Mesenchymal stem cell (in vitro differentiated cells and primary cell): ENCODE measurements around the gene ADK.

ENCODE experiments used
- DNase-seq: peaks from one replicate; pipeline ENCODE4 v3.0.0-alpha.2; 2013
- H2AFZ ChIP-seq: one replicate; pipeline ENCODE4 v1.6.1; 2013; ENCODE audit warnings: low read depth, mild to moderate bottlenecking, control low read depth, inconsistent platforms, low read length, moderate library complexity
- H2AK5ac ChIP-seq: 2 replicates; pipeline ENCODE4 v1.6.1; 2013; ENCODE audit warnings: low read length, moderate library complexity, mild to moderate bottlenecking, inconsistent platforms; ENCODE audit not compliant: severe bottlenecking
- H2BK120ac ChIP-seq: one replicate; pipeline ENCODE4 v1.6.1; 2013; ENCODE audit warnings: low read depth, mild to moderate bottlenecking, inconsistent platforms, low read length, moderate library complexity
- H2BK12ac ChIP-seq, 2 experiments: one replicate each; pipeline ENCODE4 v1.6.1; 2013; ENCODE audit warnings: inconsistent platforms in 2 of 2, low read length in 2 of 2, mild to moderate bottlenecking in 2 of 2, moderate library complexity in 2 of 2, control low read depth in 1 of 2
- H2BK15ac ChIP-seq: one replicate; pipeline ENCODE4 v1.6.1; 2013; ENCODE audit warnings: mild to moderate bottlenecking, low read depth, inconsistent platforms; ENCODE audit not compliant: poor library complexity, severe bottlenecking
- H2BK5ac ChIP-seq: 2 replicates; pipeline ENCODE4 v1.6.1; 2013; ENCODE audit warnings: low read depth, mild to moderate bottlenecking, low read length, control low read depth, inconsistent platforms; ENCODE audit not compliant: poor library complexity, severe bottlenecking
- H3K14ac ChIP-seq, 2 experiments: one replicate each; pipeline ENCODE4 v1.6.1; 2013; ENCODE audit warnings: inconsistent platforms in 2 of 2, low read length in 2 of 2, control low read depth in 1 of 2, mild to moderate bottlenecking in 1 of 2, moderate library complexity in 1 of 2
- H3K18ac ChIP-seq, 2 experiments: one replicate each; pipeline ENCODE4 v1.6.1; 2013; ENCODE audit warnings: inconsistent platforms in 2 of 2, low read length in 2 of 2, control low read depth in 1 of 2, low read depth in 1 of 2, mild to moderate bottlenecking in 1 of 2
- H3K23ac ChIP-seq, 2 experiments: one replicate each; pipeline ENCODE4 v1.6.1; 2013; ENCODE audit warnings: inconsistent platforms in 2 of 2, low read length in 2 of 2, mild to moderate bottlenecking in 2 of 2, moderate library complexity in 2 of 2, control low read depth in 1 of 2
- H3K27ac ChIP-seq: 2 replicates; pipeline ENCODE4 v1.5.1; 2013; ENCODE audit warnings: mild to moderate bottlenecking, moderate library complexity, low read length, control low read depth, inconsistent platforms; ENCODE audit not compliant: poor library complexity, severe bottlenecking
- H3K27me3 ChIP-seq, 2 experiments: 2 replicates each; pipeline versions ENCODE4 v1.6.1 to v1.7.0; 2013; ENCODE audit warnings: low read length in 2 of 2, mild to moderate bottlenecking in 2 of 2, moderate library complexity in 2 of 2, control low read depth in 1 of 2, inconsistent platforms in 1 of 2; ENCODE audit not compliant: control insufficient read depth in 1 of 2, insufficient read depth in 1 of 2
- H3K36me3 ChIP-seq, 2 experiments: 2 replicates each; pipeline versions ENCODE4 v1.6.1 to v1.7.0; 2013; ENCODE audit warnings: low read length in 2 of 2, control low read depth in 1 of 2, inconsistent platforms in 1 of 2, low read depth in 1 of 2, mild to moderate bottlenecking in 1 of 2; ENCODE audit not compliant: insufficient read depth in 2 of 2, control insufficient read depth in 1 of 2
- H3K4ac ChIP-seq, 2 experiments: one replicate each; pipeline ENCODE4 v1.6.1; 2013; ENCODE audit warnings: inconsistent platforms in 2 of 2, low read length in 2 of 2, mild to moderate bottlenecking in 2 of 2, moderate library complexity in 2 of 2, control low read depth in 1 of 2, low read depth in 1 of 2
- H3K4me1 ChIP-seq: 2 replicates; pipeline ENCODE4 v1.6.1; 2013; ENCODE audit warnings: low read depth, low read length, control low read depth; ENCODE audit not compliant: control insufficient read depth, insufficient read depth
- H3K4me2 ChIP-seq: 2 replicates; pipeline ENCODE4 v1.6.1; 2013; ENCODE audit warnings: low read length, mild to moderate bottlenecking, inconsistent platforms; ENCODE audit not compliant: poor library complexity, severe bottlenecking
- H3K4me3 ChIP-seq, 2 experiments: 2 replicates each; pipeline versions ENCODE4 v1.5.1 to v1.7.0; 2013; ENCODE audit warnings: low read length in 2 of 2, mild to moderate bottlenecking in 2 of 2, control low read depth in 1 of 2, low read depth in 1 of 2; ENCODE audit not compliant: insufficient read depth in 1 of 2
- H3K79me1 ChIP-seq: replicated peaks from 2 replicates; pipeline ENCODE4 v1.6.1; 2013; ENCODE audit warnings: mild to moderate bottlenecking, control low read depth, low read length, inconsistent platforms; ENCODE audit not compliant: poor library complexity, severe bottlenecking
- H3K9ac ChIP-seq: 2 replicates; pipeline ENCODE4 v1.7.0; 2013; ENCODE audit warnings: mild to moderate bottlenecking, low read length, moderate library complexity
- H3K9me3 ChIP-seq: 2 replicates; pipeline ENCODE4 v1.7.0; 2013; ENCODE audit warnings: mild to moderate bottlenecking, low read length; ENCODE audit not compliant: control insufficient read depth
- H4K8ac ChIP-seq: one replicate; pipeline ENCODE4 v1.6.1; 2013; ENCODE audit warnings: inconsistent platforms, mild to moderate bottlenecking, low read length, moderate library complexity
- H4K91ac ChIP-seq: one replicate; pipeline ENCODE4 v1.6.1; 2013; ENCODE audit warnings: mild to moderate bottlenecking, low read length, inconsistent platforms
- whole genome bisulfite sequencing: methylation state at CpG from one replicate; pipeline ENCODE4 v1.1.7; 2013; ENCODE audit warnings: mixed read lengths; 5-methylcytosine and 5-hydroxymethylcytosine counted together

The ADK gene

GRCh38 chr10:74262856-74263255 lies 111.8 kb downstream of the ADK start:
- H3K4me2 ChIP-seq, result no peak overlapping the region
- no peak overlapping the region for H4K8ac ChIP-seq
- H3K79me1 ChIP-seq, result no peaks in the 10 kb centered on the region
- H3K18ac ChIP-seq, result no peak overlapping the region
- peak overlapping the region; percentile 9 for H3K9ac ChIP-seq
- H3K36me3 ChIP-seq, result peaks cover 0 to 2% of the 10 kb centered on the region in 2 experiments
- no peaks in the 10 kb centered on the region for H3K4me1 ChIP-seq
- H2BK5ac ChIP-seq, result no peak overlapping the region
- no peak overlapping the region for H3K4me3 ChIP-seq
- H3K4ac ChIP-seq, result no peak overlapping the region
- no peaks in the 10 kb centered on the region for H3K27me3 ChIP-seq
- 92% methylated on average over 2 of the region's 2 CpGs for WGBS
- no peak overlapping the region for H2BK15ac ChIP-seq
- H3K27ac ChIP-seq, result no peak overlapping the region
- no peak overlapping the region for H3K14ac ChIP-seq
- no peaks in the 10 kb centered on the region for H3K9me3 ChIP-seq
- no peak overlapping the region for H2AK5ac ChIP-seq
- H3K23ac ChIP-seq, result no peak overlapping the region
- H4K91ac ChIP-seq, result no peak overlapping the region
- H2BK12ac ChIP-seq, result no peak overlapping the region
- H2AFZ ChIP-seq, result no peak overlapping the region
- no peak overlapping the region for H2BK120ac ChIP-seq
- DNase-seq, result no peak

GRCh38 chr10:74263996-74264395 lies 113.0 kb downstream of the ADK start:
- Histone ChIP-seq H3K9ac (no peak overlapping the region), H3K36me3 (peaks cover 0 to 2% of the 10 kb centered on the region in 2 experiments), H2BK5ac (no peak overlapping the region), H3K79me1 (no peaks in the 10 kb centered on the region), H3K4me2 (no peak overlapping the region), H3K9me3 (no peaks in the 10 kb centered on the region), H2BK15ac (no peak overlapping the region), H2AK5ac (no peak overlapping the region), H2BK120ac (no peak overlapping the region), H2BK12ac (no peak overlapping the region), H3K14ac (no peak overlapping the region), H3K4ac (no peak overlapping the region), H3K23ac (no peak overlapping the region), H3K27me3 (no peaks in the 10 kb centered on the region), H3K18ac (no peak overlapping the region), H3K27ac (no peak overlapping the region), H2AFZ (no peak overlapping the region), H4K91ac (no peak overlapping the region), H3K4me1 (no peaks in the 10 kb centered on the region), H4K8ac (no peak overlapping the region), H3K4me3 (no peak overlapping the region)
- DNase-seq, result no peak

GRCh38 chr10:74272288-74272687 lies 121.3 kb downstream of the ADK start:
- H2BK15ac ChIP-seq, result no peak overlapping the region
- H3K18ac ChIP-seq, result no peak overlapping the region
- no peaks in the 10 kb centered on the region for H3K9me3 ChIP-seq
- H2BK12ac ChIP-seq, result peak overlapping the region in 1 of 2 experiments; percentile 21
- no peak overlapping the region for H3K27ac ChIP-seq
- H3K23ac ChIP-seq, result no peak overlapping the region
- H3K9ac ChIP-seq, result no peak overlapping the region
- no peak overlapping the region for H2BK5ac ChIP-seq
- no peak overlapping the region for H2AK5ac ChIP-seq
- no peak overlapping the region for H3K14ac ChIP-seq
- H3K4me3 ChIP-seq, result no peak overlapping the region
- H3K36me3 ChIP-seq, result no peaks in the 10 kb centered on the region
- H4K8ac ChIP-seq, result no peak overlapping the region
- H3K4ac ChIP-seq, result no peak overlapping the region
- H3K4me2 ChIP-seq, result no peak overlapping the region
- no peaks in the 10 kb centered on the region for H3K4me1 ChIP-seq
- no peak for DNase-seq
- H3K27me3 ChIP-seq, result no peaks in the 10 kb centered on the region
- no peak overlapping the region for H4K91ac ChIP-seq
- H2BK120ac ChIP-seq, result no peak overlapping the region
- 100% methylated on average over 3 of the region's 3 CpGs for WGBS
- no peak overlapping the region for H2AFZ ChIP-seq
- peaks cover 20% of the 10 kb centered on the region for H3K79me1 ChIP-seq

GRCh38 chr10:74275755-74276290 lies 124.8 kb downstream of the ADK start:
- Histone ChIP-seq H3K14ac (no peak overlapping the region), H2BK12ac (no peak overlapping the region), H3K4ac (no peak overlapping the region)

More at GRCh38 chr10:74275755-74276290, 124.8 kb downstream of the ADK start:
- Histone ChIP-seq H3K4me3 (no peak overlapping the region), H2BK15ac (no peak overlapping the region), H2BK120ac (no peak overlapping the region), H4K91ac (no peak overlapping the region), H3K9me3 (no peaks in the 10 kb centered on the region), H3K4me1 (no peaks in the 10 kb centered on the region), H2BK5ac (no peak overlapping the region), H2AFZ (no peak overlapping the region), H2AK5ac (no peak overlapping the region), H3K27me3 (no peaks in the 10 kb centered on the region), H3K18ac (no peak overlapping the region), H3K36me3 (no peaks in the 10 kb centered on the region), H4K8ac (no peak overlapping the region), H3K4me2 (no peak overlapping the region), H3K79me1 (peaks cover 25% of the 10 kb centered on the region), H3K23ac (no peak overlapping the region), H3K9ac (no peak overlapping the region), H3K27ac (no peak overlapping the region)
- DNase-seq, result no peak
- WGBS, result 96% methylated on average over 5 of the region's 6 CpGs
